Aorta (tissue), 5 donors: Measurements from ENCODE around the gene JUNB. TPM values are rescaled to one million over a fixed set of nuclear protein-coding genes. Genes with fewer than 3 reads are reported as not detected.

Source experiments
- ATAC-seq: fragments of 200-7000 bp; cut with Tn5 transposase; one replicate; pipeline ENCODE4 v1.9.1; 2022; ENCODE audit warnings: moderate library complexity; ENCODE audit not compliant: low FRiP score
- DNase-seq, 2 donors: peaks; one replicate each; pipeline ENCODE4 v3.0.0-alpha.2; 2020
- H3K27ac ChIP-seq, 2 donors: one replicate each; pipeline ENCODE4 v1.5.1; 2013; ENCODE audit warnings: low read length in 2 of 2, mild to moderate bottlenecking in 2 of 2, moderate library complexity in 2 of 2, control low read depth in 1 of 2, inconsistent platforms in 1 of 2, low read depth in 1 of 2
- H3K27me3 ChIP-seq, 2 donors: one replicate each; pipeline ENCODE4 v1.6.1; 2013; ENCODE audit warnings: control low read depth in 1 of 2, low read length in 1 of 2, mild to moderate bottlenecking in 1 of 2, moderate library complexity in 1 of 2; ENCODE audit not compliant: insufficient read depth in 2 of 2, control insufficient read depth in 1 of 2
- H3K36me3 ChIP-seq, 2 donors: one replicate each; pipeline ENCODE4 v1.6.1; 2013; ENCODE audit warnings: control low read depth in 1 of 2, low read length in 1 of 2, mild to moderate bottlenecking in 1 of 2; ENCODE audit not compliant: insufficient read depth in 2 of 2, control insufficient read depth in 1 of 2
- H3K4me1 ChIP-seq, 2 donors: one replicate each; pipeline ENCODE4 v1.6.1; 2013; ENCODE audit warnings: low read length in 2 of 2, control low read depth in 1 of 2, mild to moderate bottlenecking in 1 of 2, moderate library complexity in 1 of 2; ENCODE audit not compliant: insufficient read depth in 2 of 2, control insufficient read depth in 1 of 2
- H3K4me3 ChIP-seq, 2 donors: one replicate each; pipeline ENCODE4 v1.5.1; 2013; ENCODE audit warnings: low read length in 2 of 2, control low read depth in 1 of 2, mild to moderate bottlenecking in 1 of 2
- H3K9me3 ChIP-seq: one replicate; pipeline ENCODE4 v1.6.1; 2013; ENCODE audit warnings: mild to moderate bottlenecking, low read length; ENCODE audit not compliant: control insufficient read depth
- WGBS, 2 donors: extraction: QIAGEN DNeasy Blood & Tissue Kit; methylation state at CpG; one replicate each; pipeline ENCODE4 v1.1.7; 2013; 5-methylcytosine and 5-hydroxymethylcytosine counted together
- intact Hi-C, 2 donors: fragments of 100-400 bp; cut with DNase I; formaldehyde crosslinking; loops; one replicate each; pipeline versions ENCODE4 v1.14.2 to v1.15.0; 2022
- polyA plus RNA-seq, 2 donors: library from polyadenylated mRNA; stranded (reverse); fragments of 200-250 nt; gene quantifications; one replicate each; pipeline ENCODE4 v1.2.3, GENCODE V29; 2013
- total RNA-seq, 2 donors: library from RNA; stranded (reverse); fragmentation: NEBNext Ultra II Directional; extraction: Animal tissue kit (Norgen Biotek cat#: 25700); gene quantifications; one replicate each; pipeline ENCODE4 v1.2.1, GENCODE V29; 2021
- donor health status: healthy with polysubstance abuse.
- donor health status: Bipolar disorder and iron deficiency.
- donor health status: DM: no; HTN: no; CAD: no.
- donor health status: DM: no; HTN: no; CAD: no.
- donor health status: DM: yes; HTN: yes; CAD: no.

The JUNB gene
- total and polyA plus RNA-seq, 4 donors = 97.0 to 623 (median 429) TPM

DNA sequence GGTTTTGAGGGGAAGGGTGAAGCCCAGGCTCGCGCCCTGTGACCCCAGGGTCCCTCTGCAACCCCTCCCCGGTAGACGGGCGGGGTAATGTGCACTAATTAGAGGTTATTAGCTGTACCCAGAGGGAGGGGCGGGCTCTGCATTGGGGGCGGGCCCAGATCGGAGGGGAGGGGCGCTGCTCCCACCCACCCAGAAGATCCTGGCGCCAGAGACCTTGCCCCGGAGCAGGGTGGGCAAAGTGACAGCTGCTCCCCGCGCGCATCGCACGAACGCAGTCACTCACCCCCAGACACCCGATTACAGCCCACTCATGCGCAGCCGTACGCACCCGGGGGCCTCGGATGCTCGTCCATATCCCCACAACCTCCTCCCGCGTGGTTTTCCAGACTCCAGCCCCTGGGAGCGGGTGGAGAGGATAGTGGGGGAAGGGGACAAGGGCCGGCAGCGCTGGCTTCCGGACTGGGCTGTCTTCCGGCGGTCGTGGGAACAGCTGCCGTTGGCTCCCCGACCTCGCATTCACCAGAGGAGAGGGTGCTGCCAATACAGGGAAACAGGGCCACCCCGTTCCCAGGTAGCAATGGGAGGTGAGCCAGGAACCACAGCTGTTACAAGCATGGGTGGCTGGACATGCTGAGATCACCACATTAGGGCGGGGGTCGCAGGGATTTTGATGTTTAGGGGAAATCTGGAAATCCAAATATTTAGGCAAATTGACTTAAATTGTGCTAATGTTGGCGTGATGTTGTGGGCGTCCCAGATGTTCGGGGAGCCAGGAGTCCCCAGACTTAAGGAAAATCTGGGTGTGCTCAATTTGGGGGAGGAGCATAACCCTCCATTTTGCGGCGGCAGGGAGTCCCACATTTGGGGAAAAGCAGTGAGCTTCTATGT lies 13.0 kb upstream of the JUNB start:
- peak overlapping the region; percentile 19 to 55 for H3K4me3 ChIP-seq
- DNase-seq (peak; percentile 84 to 90), ATAC-seq (peak; percentile 48)
- 1% methylated on average over 40 to 44 of the region's 44 CpGs for whole genome bisulfite sequencing, 2 donors
- intact Hi-C loops = loop anchor here in 1 of 2 donors (1.0 kb wide), 1 partner anchor 17 kb away; no protein-coding TSS in a partner anchor
- peak overlapping the region; percentile 83 to 84 for H3K27ac ChIP-seq
- H3K4me1 ChIP-seq = no peaks in the 10 kb centered on the region
- H3K36me3 ChIP-seq = no peaks in the 10 kb centered on the region
- no peaks in the 10 kb centered on the region for H3K27me3 ChIP-seq
- no peaks in the 10 kb centered on the region for H3K9me3 ChIP-seq

DNA sequence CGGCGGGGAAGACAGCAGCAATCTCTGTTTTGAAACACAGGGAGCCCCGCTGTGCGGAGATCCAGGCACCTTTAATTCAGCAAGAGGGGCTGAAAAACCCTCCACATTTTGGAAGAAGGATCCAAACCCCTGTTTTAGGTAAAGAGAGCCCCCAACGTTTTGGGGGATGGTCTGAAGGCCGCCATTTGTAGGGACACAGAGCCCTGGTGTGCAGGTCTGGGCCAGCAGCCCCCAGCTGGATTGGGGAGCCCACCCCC lies 12.5 kb upstream of the JUNB start:
- ATAC-seq (no peak), DNase-seq (no peak)
- WGBS, 2 donors = 41% methylated on average over 6 of the region's 6 CpGs
- Histone ChIP-seq H3K36me3 (no peaks in the 10 kb centered on the region), H3K27ac (peak overlapping the region; percentile 83 to 84), H3K4me3 (no peak overlapping the region), H3K27me3 (no peaks in the 10 kb centered on the region), H3K9me3 (no peaks in the 10 kb centered on the region), H3K4me1 (no peaks in the 10 kb centered on the region)
- intact Hi-C loops = loop anchor here in 1 of 2 donors (1.0 kb wide), 1 partner anchor 16 kb away; no protein-coding TSS in a partner anchor

DNA sequence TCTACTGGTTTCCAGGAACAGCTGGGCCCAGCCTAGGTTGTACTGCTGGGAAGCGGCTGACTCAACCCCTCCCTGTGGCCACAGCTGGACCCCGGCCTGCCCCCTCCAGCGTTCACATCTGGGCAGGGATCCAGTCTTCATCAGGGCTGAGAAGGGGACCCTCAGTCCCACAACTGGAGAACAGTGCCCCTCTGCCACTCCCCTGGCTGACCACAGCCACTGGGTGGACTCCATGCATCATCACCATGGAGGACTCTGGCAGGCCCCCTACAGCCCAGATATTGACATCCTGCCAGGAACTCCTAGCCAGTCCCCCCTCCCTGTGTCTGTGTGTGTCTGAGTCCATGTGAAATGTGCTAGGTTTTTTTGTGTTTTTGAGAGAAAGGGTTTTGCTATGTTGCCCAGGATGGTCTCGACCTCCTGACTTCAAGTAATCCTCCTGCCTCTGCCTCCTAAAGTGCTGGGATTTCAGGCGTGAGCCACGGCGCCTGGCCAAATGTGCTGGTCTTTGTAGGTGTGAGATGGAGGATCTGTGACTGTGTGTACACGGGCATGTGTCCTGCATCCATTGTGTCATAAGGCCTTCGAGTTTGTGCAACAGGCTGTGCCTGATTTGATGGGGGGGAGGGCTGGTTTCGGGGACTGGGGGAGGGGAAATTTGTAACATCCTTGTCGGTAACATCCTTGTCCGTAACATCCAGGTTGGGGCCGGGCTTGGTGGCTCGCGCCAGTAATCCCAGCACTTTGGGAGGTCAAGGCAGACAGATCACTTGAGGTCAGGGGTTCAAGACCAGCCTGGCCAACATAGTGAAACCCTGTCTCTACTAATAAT lies 11.9 kb upstream of the JUNB start:
- intact Hi-C loops = no loop called here
- DNase-seq (peak; percentile 87 to 89), ATAC-seq (no peak)
- no peak overlapping the region for H3K4me3 ChIP-seq
- H3K9me3 ChIP-seq = no peaks in the 10 kb centered on the region
- WGBS, 2 donors = 58 to 60% methylated on average over 15 of the region's 15 CpGs
- H3K27me3 ChIP-seq = no peaks in the 10 kb centered on the region
- no peaks in the 10 kb centered on the region for H3K36me3 ChIP-seq
- no peaks in the 10 kb centered on the region for H3K4me1 ChIP-seq
- peak overlapping the region; percentile 83 to 84 for H3K27ac ChIP-seq

DNA sequence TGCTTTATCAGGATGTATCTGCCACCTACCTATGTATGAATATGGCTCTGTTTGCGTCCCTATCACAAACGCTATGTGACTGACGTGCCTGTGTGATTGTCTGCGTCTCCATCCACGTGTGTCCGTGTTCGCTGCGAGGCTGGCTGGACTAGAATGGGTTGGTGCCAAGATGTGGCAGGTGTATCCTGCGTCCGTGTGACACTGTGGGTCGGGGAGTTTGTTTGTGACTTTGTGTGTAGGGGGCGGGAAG lies 9.2 kb upstream of the JUNB start:
- Histone ChIP-seq H3K4me3 (peak overlapping the region in 1 of 2 donors; percentile 1), H3K36me3 (no peaks in the 10 kb centered on the region), H3K27me3 (no peaks in the 10 kb centered on the region), H3K9me3 (no peaks in the 10 kb centered on the region), H3K4me1 (no peaks in the 10 kb centered on the region), H3K27ac (peak overlapping the region in 1 of 2 donors; percentile 78)
- intact Hi-C loops = no loop called here
- ATAC-seq = no peak
- 1% methylated on average over 12 of the region's 12 CpGs for WGBS, 2 donors
- no peak for DNase-seq

DNA sequence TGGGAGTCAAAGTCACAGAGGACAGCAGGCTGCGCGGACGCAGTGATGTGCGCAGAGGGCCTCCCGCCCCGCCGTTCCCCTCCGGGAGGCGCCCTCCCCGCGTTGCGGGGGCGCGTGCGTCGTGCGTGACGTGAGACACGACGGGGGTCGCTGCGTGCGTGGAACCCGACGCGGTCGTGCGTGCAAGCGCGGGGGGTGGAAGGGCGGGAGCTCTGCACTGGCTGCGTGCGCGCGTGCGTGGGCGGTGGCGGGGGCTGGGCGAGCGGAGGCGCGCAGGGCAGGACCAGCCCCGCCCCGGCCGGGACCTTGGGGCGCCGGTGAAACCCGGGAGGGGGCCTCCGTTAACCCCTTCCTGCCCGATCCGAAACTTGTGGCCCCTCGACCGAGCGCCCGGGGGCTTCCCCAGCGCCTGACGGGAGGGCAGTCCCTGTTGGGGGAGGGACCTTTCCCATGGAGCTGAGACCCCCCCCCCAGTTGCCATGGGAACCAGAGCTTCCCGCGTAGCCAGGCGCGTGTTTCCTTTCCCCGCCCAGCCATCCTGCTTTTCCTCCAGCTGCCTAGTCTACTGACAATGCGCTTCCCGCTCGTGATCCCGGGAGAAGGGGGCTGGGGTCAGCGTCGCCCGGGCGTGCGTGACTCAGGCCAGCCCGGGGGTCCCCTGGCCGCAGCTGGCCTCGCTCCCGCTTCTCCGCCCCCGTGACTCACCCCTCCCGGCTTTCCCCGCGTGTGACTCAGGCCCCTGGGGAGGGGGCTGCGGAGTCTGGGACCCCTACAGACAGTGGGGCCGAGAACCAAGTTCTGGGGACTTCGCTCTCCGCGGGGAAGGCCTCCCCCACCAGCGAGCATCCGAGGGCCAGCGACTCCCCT lies 8.6 kb upstream of the JUNB start:
- ATAC-seq = peak; percentile 80
- Histone ChIP-seq H3K36me3 (no peaks in the 10 kb centered on the region), H3K27ac (peak overlapping the region; percentile 31 to 78), H3K9me3 (no peaks in the 10 kb centered on the region), H3K4me3 (peak overlapping the region in 1 of 2 donors; percentile 1), H3K4me1 (no peaks in the 10 kb centered on the region), H3K27me3 (no peaks in the 10 kb centered on the region)
- peak; percentile 93 to 97 for DNase-seq
- 1% methylated on average over 60 to 88 of the region's 88 CpGs for WGBS, 2 donors
- intact Hi-C loops = no loop called here

DNA sequence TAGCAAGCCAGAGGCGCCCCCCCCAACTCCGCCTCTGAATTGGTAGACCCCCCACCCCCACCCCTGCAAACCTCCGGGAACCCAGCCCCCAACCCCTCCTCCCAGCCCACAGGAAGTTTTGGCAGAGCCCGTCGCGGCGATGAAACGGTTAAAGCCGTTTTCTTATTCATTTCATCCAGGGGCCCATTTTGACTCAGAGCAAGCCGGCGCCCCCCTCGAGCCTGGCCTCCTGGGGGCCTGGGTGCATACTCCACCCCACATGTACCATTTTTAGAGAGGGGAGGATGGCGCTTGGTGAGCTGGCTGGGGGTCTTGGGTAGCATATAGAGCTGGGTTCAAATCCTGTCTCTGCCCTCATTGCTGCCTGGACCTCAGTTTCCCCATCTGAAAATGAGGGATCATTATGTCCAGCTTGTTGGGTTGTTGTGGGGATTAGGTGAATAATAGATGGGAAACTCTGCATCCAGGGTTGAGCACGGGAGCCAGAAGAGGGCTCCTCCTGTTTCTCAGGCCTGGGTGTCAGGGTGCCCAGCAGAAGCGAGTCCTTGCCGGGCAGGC lies 7.9 kb upstream of the JUNB start:
- Histone ChIP-seq H3K27me3 (no peaks in the 10 kb centered on the region), H3K4me3 (no peak overlapping the region), H3K36me3 (no peaks in the 10 kb centered on the region), H3K27ac (peak overlapping the region; percentile 31 to 84), H3K9me3 (no peaks in the 10 kb centered on the region), H3K4me1 (no peaks in the 10 kb centered on the region)
- WGBS, 2 donors = 10 to 13% methylated on average over 14 to 16 of the region's 16 CpGs
- intact Hi-C loops = no loop called here
- DNase-seq (no peak), ATAC-seq (no peak)

DNA sequence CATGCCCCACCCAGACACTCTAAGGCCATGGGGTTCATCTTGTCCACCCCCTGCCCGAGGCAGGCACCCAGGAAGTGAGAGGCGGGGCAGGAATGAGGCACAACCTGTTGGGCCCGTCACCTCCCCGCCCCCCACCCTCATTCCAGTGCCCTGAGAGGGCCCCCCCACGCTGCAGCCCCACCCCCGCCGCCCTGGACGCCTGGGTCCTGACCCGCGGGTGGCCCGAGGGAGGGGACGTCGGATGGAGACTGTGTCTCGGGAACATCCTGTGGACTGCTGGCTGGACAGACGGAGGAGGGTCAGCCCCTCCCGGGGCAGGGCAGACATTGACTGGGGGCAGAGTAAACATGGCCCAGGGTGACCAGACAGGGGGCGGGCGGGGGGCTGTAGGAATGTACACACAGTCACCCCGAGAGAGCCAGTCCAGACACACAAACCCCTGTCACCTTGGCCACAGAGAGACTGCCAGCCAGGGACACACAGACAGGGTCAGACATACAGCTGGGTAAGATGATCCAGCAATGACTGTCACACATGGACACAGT lies 7.4 kb upstream of the JUNB start:
- H3K4me1 ChIP-seq = no peaks in the 10 kb centered on the region

DNA sequence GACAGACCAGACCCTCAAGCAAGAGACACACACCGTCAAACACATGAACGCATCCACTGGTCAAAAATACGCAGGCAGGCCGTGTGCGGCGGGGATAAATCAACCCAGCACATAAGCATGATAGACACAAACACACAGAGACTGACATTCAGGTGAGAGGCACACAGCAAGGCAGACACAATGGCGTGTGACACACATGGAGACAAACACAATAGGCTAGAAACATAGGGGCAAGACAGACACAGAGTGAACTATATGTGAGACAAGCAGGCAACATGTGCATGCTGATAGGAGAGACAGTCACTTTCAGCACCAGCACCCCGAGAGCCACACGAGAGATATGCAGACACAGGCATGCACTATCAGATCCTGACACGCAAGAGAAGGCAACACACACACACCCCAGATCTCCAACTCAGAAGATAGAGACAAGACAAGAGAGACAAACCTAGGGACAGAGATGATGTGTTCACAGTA lies 6.9 kb upstream of the JUNB start:
- intact Hi-C loops = no loop called here
- WGBS, 2 donors = 53 to 57% methylated on average over 10 of the region's 10 CpGs

More for the DNA sequence above, 7.4 kb upstream of the JUNB start:
- DNase-seq = peak; percentile 79 to 87
- no peak for ATAC-seq
- Histone ChIP-seq H3K9me3 (no peaks in the 10 kb centered on the region), H3K36me3 (no peaks in the 10 kb centered on the region), H3K4me3 (no peak overlapping the region), H3K27ac (peak overlapping the region; percentile 31 to 93), H3K27me3 (no peaks in the 10 kb centered on the region)
- intact Hi-C loops = no loop called here
- 9 to 10% methylated on average over 16 to 19 of the region's 19 CpGs for WGBS, 2 donors

More for the DNA sequence above, 6.9 kb upstream of the JUNB start:
- DNase-seq = no peak
- peak overlapping the region in 1 of 2 donors; percentile 93 for H3K27ac ChIP-seq
- no peaks in the 10 kb centered on the region for H3K4me1 ChIP-seq
- no peak for ATAC-seq
- no peaks in the 10 kb centered on the region for H3K9me3 ChIP-seq
- H3K36me3 ChIP-seq = no peaks in the 10 kb centered on the region
- H3K4me3 ChIP-seq = no peak overlapping the region
- H3K27me3 ChIP-seq = no peaks in the 10 kb centered on the region
